K562 (cell line): ENCODE results near the gene TMEM243. TPM values are rescaled to one million over a fixed set of nuclear protein-coding genes. Genes with fewer than 3 reads are reported as not detected.

Source experiments
- CHD1 ChIP-seq: fragments of 200-600 bp; sonication (generic); IDR thresholded peaks from one replicate; pipeline ENCODE4 v1.6.1; 2012; ENCODE audit warnings: mild to moderate bottlenecking, moderate library complexity, low read length, inconsistent platforms
- CSDE1 ChIP-seq, 2 experiments: fragments of 450-650 bp; IDR thresholded peaks; 2 replicates each; pipeline ENCODE4 v1.6.1; 2016; ENCODE audit warnings: mild to moderate bottlenecking in 1 of 2
- DMBX1 ChIP-seq: fragments of 250-450 bp; sonication (Bioruptor Pico); IDR thresholded peaks from 2 replicates; pipeline ENCODE4 v1.8.0; 2022; ENCODE audit warnings: inconsistent platforms, mild to moderate bottlenecking, moderate library complexity, borderline replicate concordance
- GATAD2B ChIP-seq: fragments of 450-650 bp; IDR thresholded peaks from 2 replicates; pipeline ENCODE4 v1.6.1; 2017; ENCODE audit warnings: mild to moderate bottlenecking, borderline replicate concordance
- HDGF ChIP-seq: fragments of 450-650 bp; IDR thresholded peaks from 2 replicates; pipeline ENCODE4 v1.6.1; 2016
- HLTF ChIP-seq: fragments of 450-650 bp; IDR thresholded peaks from 2 replicates; pipeline ENCODE4 v1.6.1; 2016
- KHSRP ChIP-seq: fragments of 450-650 bp; IDR thresholded peaks from 2 replicates; pipeline ENCODE4 v1.6.1; 2017
- KLF10 ChIP-seq: fragments of 250-450 bp; sonication (Bioruptor Pico); IDR thresholded peaks from 2 replicates; pipeline ENCODE4 v1.6.1; 2021; ENCODE audit warnings: matching md5 sums
- NCOA1 ChIP-seq: fragments of 450-650 bp; IDR thresholded peaks from 2 replicates; pipeline ENCODE4 v1.6.1; 2016; ENCODE audit warnings: low read depth
- NCOR1 ChIP-seq: fragments of 450-650 bp; IDR thresholded peaks from 2 replicates; pipeline ENCODE4 v1.6.1; 2016; ENCODE audit warnings: mild to moderate bottlenecking, moderate library complexity
- NFATC3 ChIP-seq: fragments of 450-650 bp; IDR thresholded peaks from 2 replicates; pipeline ENCODE4 v1.6.1; 2017; ENCODE audit warnings: mild to moderate bottlenecking
- NFRKB ChIP-seq: fragments of 450-650 bp; IDR thresholded peaks from 2 replicates; pipeline ENCODE4 v1.6.1; 2016; ENCODE audit warnings: low read depth
- NR2C1 ChIP-seq, 2 experiments: fragments of 450-650 bp; IDR thresholded peaks; 2 replicates each; pipeline ENCODE4 v1.6.1; 2017; ENCODE audit warnings: mild to moderate bottlenecking in 2 of 2, antibody characterized with exemption in 1 of 2, inconsistent platforms in 1 of 2, missing compliant biosample characterization in 1 of 2, missing genetic modification characterization in 1 of 2
- PHB2 ChIP-seq: fragments of 450-650 bp; IDR thresholded peaks from 2 replicates; pipeline ENCODE4 v1.6.1; 2017; ENCODE audit warnings: low read depth
- SOX6 ChIP-seq: fragments of 450-650 bp; IDR thresholded peaks from 2 replicates; pipeline ENCODE4 v1.6.1; 2014; ENCODE audit warnings: mild to moderate bottlenecking
- TOE1 ChIP-seq, 2 experiments: fragments of 450-650 bp in 1 of 2; sonication (generic) in 1 of 2; formaldehyde crosslinking in 1 of 2; IDR thresholded peaks; 2 replicates each; pipeline versions ENCODE4 v1.7.1 to v1.8.0; 2016 to 2022; ENCODE audit warnings: borderline replicate concordance in 2 of 2, mild to moderate bottlenecking in 2 of 2, antibody characterized with exemption in 1 of 2, inconsistent platforms in 1 of 2, low read depth in 1 of 2, missing genetic modification reagents in 1 of 2, moderate library complexity in 1 of 2
- ZBTB11 ChIP-seq, 3 experiments: fragments of 200-800 bp in 1 of 3; fragments of 250-450 bp in 1 of 3; fragments of 450-650 bp in 1 of 3; sonication (Bioruptor Pico) in 1 of 3; sonication (Bioruptor generic) in 1 of 3; formaldehyde crosslinking in 1 of 3; IDR thresholded peaks; 2 replicates each; pipeline versions ENCODE4 v1.6.1 to v1.8.0; 2016 to 2022; ENCODE audit warnings: mild to moderate bottlenecking in 2 of 3, missing genetic modification characterization in 2 of 3, missing compliant biosample characterization in 1 of 3, moderate library complexity in 1 of 3
- ZBTB26 ChIP-seq: fragments of 450-650 bp; formaldehyde crosslinking; IDR thresholded peaks from 2 replicates; pipeline ENCODE4 v1.4.0; 2022; ENCODE audit warnings: missing genetic modification characterization
- ZBTB5 ChIP-seq: fragments of 450-650 bp; IDR thresholded peaks from 2 replicates; pipeline ENCODE4 v1.6.1; 2017; ENCODE audit warnings: antibody characterized with exemption
- ZKSCAN8 ChIP-seq: fragments of 200-800 bp; sonication (Bioruptor generic); IDR thresholded peaks from 2 replicates; pipeline ENCODE4 v1.6.1; 2016; ENCODE audit warnings: missing genetic modification characterization, missing compliant biosample characterization
- ZNF511 ChIP-seq: sonication (generic); formaldehyde crosslinking; IDR thresholded peaks from 2 replicates; pipeline ENCODE4 v1.8.0; 2022; ENCODE audit warnings: mild to moderate bottlenecking, missing genetic modification reagents
- polyA plus RNA-seq, 8 experiments: library from polyadenylated mRNA; depleted of rRNA in 4 of 8; stranded (reverse) in 5 of 8; unstranded in 3 of 8; fragments of >200 nt; fragmentation: Nextera tagmentation in 2 of 8; fragmentation: Illumina TruSeq in 1 of 8; extraction: Ambion mirVana in 2 of 8; extraction: Trizol in 1 of 8; gene quantifications; 2 replicates each; pipeline versions ENCODE4 v1.2.1 to v1.2.3, GENCODE V29; 2011 to 2014; ENCODE audit warnings: inconsistent platforms in 1 of 8, missing spikeins in 1 of 8
- total RNA-seq, 7 experiments: library from RNA; depleted of rRNA in 6 of 7; stranded (reverse); fragments of >200 nt in 6 of 7; fragmentation: Illumina TruSeq in 2 of 7; extraction: Trizol in 2 of 7; gene quantifications; 2 replicates each; pipeline versions ENCODE4 v1.2.1 to v1.2.3, GENCODE V29; 2011 to 2021; ENCODE audit warnings: low replicate concordance in 1 of 7

TMEM243 gene
- total and polyA plus RNA-seq, 9 of the 15 experiments (the other 6 are each of a cell fraction or from before 2014, with no cell fraction given): 3.9 to 8.6 (median 6.1) TPM

- TF ChIP-seq ZBTB11 (CRISPR knock-in tag; IDR thresholded peaks at IDR 0.05): no peak
- no peak; the same call in 1 of the 2 replicates for TF ChIP-seq NCOR1
- peak; percentile 96; the same call in 1 of the 2 replicates for TF ChIP-seq NFRKB
- TF ChIP-seq KLF10 (CRISPR knock-in tag): no peak
- no peak for TF ChIP-seq GATAD2B
- 0 out of 2 replicates have a peak, but pooled peaks have one; percentile 7 for TF ChIP-seq ZNF511 (CRISPR knock-in tag)
- TF ChIP-seq CSDE1 (IDR thresholded peaks at IDR 0.05): 0 out of 4 replicates have a peak, but pooled peaks of 1 of the 2 experiments have one; percentile 8
- TF ChIP-seq ZKSCAN8 (CRISPR knock-in tag): no peak
- no peak for TF ChIP-seq HDGF
- TF ChIP-seq KHSRP: 0 out of 2 replicates have a peak, but pooled peaks have one; percentile 16
- TF ChIP-seq CHD1: peak; percentile 81
- 0 out of 2 replicates have a peak, but pooled peaks have one; percentile 7 for TF ChIP-seq ZBTB26
- peak; percentile 70 for TF ChIP-seq TOE1 (IDR thresholded peaks at IDR 0.05; ENCODE audit: borderline replicate concordance)
- no peak for TF ChIP-seq TOE1 (CRISPR knock-in tag; IDR thresholded peaks at IDR 0.05; ENCODE audit: borderline replicate concordance, low read depth)
- TF ChIP-seq NFATC3: 0 out of 2 replicates have a peak, but pooled peaks have one; percentile 21
- TF ChIP-seq ZBTB5: peak; percentile 57; the same call in 1 of the 2 replicates
- 0 out of 2 replicates have a peak, but pooled peaks have one; percentile 22 for TF ChIP-seq NR2C1 (IDR thresholded peaks at IDR 0.05)
- no peak for TF ChIP-seq NR2C1 (tag; IDR thresholded peaks at IDR 0.05)
- 0 out of 2 replicates have a peak, but pooled peaks have one; percentile 29 for TF ChIP-seq NCOA1
- peak; percentile 7; the same call in 1 of the 2 replicates for TF ChIP-seq SOX6
- TF ChIP-seq DMBX1 (CRISPR knock-in tag): no peak
- TF ChIP-seq HLTF: peak; percentile 81
- 0 out of 2 replicates have a peak, but pooled peaks have one; percentile 48 for TF ChIP-seq PHB2
These were observed 66.5 kb downstream of the TMEM243 start (continued) for GRCh38 chr7:87152897-87153641.
